GM10248 (cell line): ENCODE results near the gene SDK1.

Source experiments
- CTCF ChIA-PET: fragments of 300-600 bp; sonication (Branson Sonifier 250); formaldehyde crosslinking; extraction: SDS; loops from one replicate; lab custom pipeline; 2021; ENCODE audit warnings: antibody characterized with exemption; lab: Yijun Ruan, JAX
- POLR2A ChIA-PET: fragments of 350-650 bp; sonication (Branson Sonifier 250); formaldehyde crosslinking; extraction: SDS; loops from one replicate; lab custom pipeline; 2020; ENCODE audit warnings: antibody characterized with exemption; lab: Yijun Ruan, JAX
- DNase-seq: peaks from one replicate; pipeline ENCODE4 v3.0.0; 2012; ENCODE audit errors: extremely low spot score
- CTCF ChIP-seq: IDR thresholded peaks from 2 replicates; pipeline ENCODE4 v1.5.1; 2012; ENCODE audit warnings: mild to moderate bottlenecking, low read depth; ENCODE audit errors: extremely low read depth, missing control alignments, control extremely low read depth

SDK1 gene

GRCh38 chr7:3461923-3462322 is 160.9 kb downstream of the SDK1 start:
- no peak for DNase-seq
- no peak for TF ChIP-seq CTCF
- ChIA-PET CTCF (interaction anchor here (0.9 kb wide), 1 partner anchor 56 kb away, joined by 3 read pairs; no protein-coding TSS in a partner anchor), POLR2A (interaction anchor here (0.6 kb wide), 1 partner anchor 18 kb away, joined by 4 read pairs; no protein-coding TSS in a partner anchor)

GRCh38 chr7:3463696-3464095 is 162.6 kb downstream of the SDK1 start:
- CTCF ChIA-PET, result no interaction called here
- TF ChIP-seq CTCF, result no peak
- no peak for DNase-seq

GRCh38 chr7:3464900-3465622 is 164.0 kb downstream of the SDK1 start:
- no peak for DNase-seq
- ChIA-PET POLR2A (no interaction called here), CTCF (no interaction called here)
- no peak for TF ChIP-seq CTCF

More at GRCh38 chr7:3463696-3464095, 162.6 kb downstream of the SDK1 start:
- POLR2A ChIA-PET, result no interaction called here

GRCh38 chr7:3466261-3466660 is 165.2 kb downstream of the SDK1 start:
- ChIA-PET POLR2A (no interaction called here), CTCF (no interaction called here)
- no peak for TF ChIP-seq CTCF
- no peak for DNase-seq

GRCh38 chr7:3469641-3470040 is 168.6 kb downstream of the SDK1 start:
- no peak for DNase-seq
- POLR2A ChIA-PET, result no interaction called here
- TF ChIP-seq CTCF, result no peak
- CTCF ChIA-PET, result no interaction called here

- ChIA-PET CTCF (interaction anchor here (0.7 kb wide), 1 partner anchor 391 kb away, joined by 3 read pairs; no protein-coding TSS in a partner anchor), POLR2A (interaction anchor here (0.6 kb wide), 1 partner anchor 18 kb away, joined by 4 read pairs; no protein-coding TSS in a partner anchor)
- DNase-seq, result no peak
- TF ChIP-seq CTCF, result no peak
Observed at GRCh38 chr7:3480197-3480596, 179.1 kb downstream of the SDK1 start.

GRCh38 chr7:3481435-3481834 is 180.4 kb downstream of the SDK1 start:
- ChIA-PET CTCF (no interaction called here), POLR2A (no interaction called here)
- no peak for DNase-seq
- TF ChIP-seq CTCF, result no peak
